NCI-H2196 (cell line): ENCODE measurements around the gene BARX1.
"Not testable (repeated sequence)": the region's sequence is repeated elsewhere in the genome, so short reads cannot be mapped to it uniquely, and the experiment has no call there.

ENCODE experiments used
- DNase-seq: peaks from one replicate; lab custom pipeline; 2025; ENCODE audit not compliant: unreplicated experiment; lab: John Stamatoyannopoulos, UW

BARX1 gene

DNA sequence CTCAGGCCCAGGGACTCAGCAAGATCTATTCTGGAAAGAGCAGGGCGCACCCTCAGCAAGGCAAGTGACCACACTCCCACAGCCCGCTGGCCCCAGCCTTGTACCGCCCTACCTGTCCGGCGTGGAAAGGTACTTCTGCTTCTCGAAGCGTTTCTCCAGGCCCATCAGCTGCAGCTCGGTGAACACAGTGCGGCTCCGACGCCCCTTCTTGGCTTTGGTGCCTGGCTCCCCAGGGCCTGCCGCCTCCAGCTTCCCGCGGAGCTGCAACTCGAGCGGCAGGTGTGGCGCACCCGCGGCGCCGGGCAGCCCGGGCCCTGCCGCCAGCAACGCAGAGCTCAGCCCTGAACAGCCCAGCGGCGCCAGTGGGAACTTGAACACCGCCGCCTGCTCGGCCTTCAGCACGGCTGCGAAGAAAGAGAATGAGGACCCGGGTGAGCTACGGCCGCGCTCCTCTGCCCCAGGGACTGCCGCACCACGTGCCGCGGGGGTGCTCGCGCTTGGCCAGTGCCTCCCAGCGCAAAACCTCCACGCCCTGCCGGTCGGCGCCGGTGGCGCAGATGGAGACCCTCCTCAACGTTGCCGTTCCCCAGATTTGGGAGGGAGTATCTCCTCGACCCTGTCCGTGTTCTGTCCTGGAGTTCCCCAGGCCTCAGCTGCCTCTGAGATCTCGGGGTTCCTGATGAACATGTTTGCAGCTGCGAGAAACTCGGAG, 2.2 kb downstream of the BARX1 start:
- no peak for DNase-seq

GRCh38 chr9:93952119-93952783, 2.9 kb downstream of the BARX1 start:
- no peak for DNase-seq

DNA sequence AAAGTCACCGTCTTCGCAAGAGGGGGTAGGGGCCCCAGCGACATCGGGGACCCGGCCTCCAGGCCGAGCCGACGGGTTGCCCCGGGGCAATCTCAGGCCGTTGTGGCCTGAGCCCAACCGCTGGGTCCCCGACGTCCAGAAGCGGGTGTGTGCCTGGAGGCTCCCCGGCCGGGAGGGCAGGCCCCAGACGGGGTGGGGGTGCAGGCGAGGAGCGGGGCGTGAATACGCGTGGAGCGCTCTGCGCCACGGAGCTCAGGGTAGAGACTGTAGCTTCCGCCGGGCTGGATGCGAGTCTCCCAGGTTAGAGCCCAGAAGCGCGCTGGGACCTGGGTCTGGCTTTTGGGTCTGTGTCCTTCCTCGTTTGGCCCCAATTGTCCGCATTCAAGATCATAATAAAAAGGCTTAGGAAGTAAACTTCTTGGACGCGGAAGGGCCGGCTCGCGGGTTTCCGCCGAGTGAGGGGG, 3.5 kb downstream of the BARX1 start:
- no peak for DNase-seq

- DNase-seq: no peak
Measured at GRCh38 chr9:93950619-93951601, 4.2 kb downstream of the BARX1 start.

- no peak for DNase-seq
Measured at GRCh38 chr9:93949694-93950449, 5.3 kb downstream of the BARX1 start.

- DNase-seq: no peak
Measured at GRCh38 chr9:93949073-93949693, 6.0 kb downstream of the BARX1 start.

- no peak for DNase-seq
Measured at GRCh38 chr9:93948441-93949072, 6.6 kb downstream of the BARX1 start.

DNA sequence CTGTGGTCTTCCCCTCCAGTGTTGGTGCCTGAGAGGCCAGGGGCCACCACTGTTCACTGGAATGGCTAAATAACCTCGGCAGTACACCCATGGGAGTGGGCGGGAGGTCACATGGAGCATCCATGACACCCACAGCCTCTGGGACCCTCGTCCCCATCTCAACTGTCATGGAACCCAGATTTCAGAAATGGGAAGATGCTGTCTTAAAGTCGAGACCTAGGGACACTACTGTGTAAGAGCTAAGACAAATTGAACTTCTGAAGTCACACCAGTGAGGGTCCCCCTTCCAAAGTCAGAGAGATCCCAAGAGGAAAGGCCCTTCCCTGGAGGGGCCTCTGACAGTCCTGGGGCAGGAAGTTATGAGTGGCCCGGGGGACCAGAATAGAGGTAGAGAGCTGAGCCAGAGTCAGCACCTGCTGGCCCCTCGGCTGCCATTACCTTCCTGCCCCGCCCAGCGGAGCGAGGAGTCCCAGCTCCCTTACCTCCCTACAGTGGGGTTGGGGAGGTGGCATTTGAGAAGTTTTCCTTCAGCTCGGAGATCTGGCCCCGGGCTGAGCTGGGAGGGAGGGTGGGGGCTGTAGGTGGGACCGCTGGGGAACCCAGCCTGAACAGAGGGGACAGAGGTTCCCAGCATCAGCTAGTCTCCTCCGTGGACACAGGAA, 7.6 kb downstream of the BARX1 start:
- no peak for DNase-seq

- no peak for DNase-seq
Measured at GRCh38 chr9:93946338-93946712, 8.8 kb downstream of the BARX1 start.

- no peak for DNase-seq
Measured at GRCh38 chr9:93945400-93946337, 9.5 kb downstream of the BARX1 start.

- no peak for DNase-seq
Measured at GRCh38 chr9:93944011-93944410, 11.1 kb downstream of the BARX1 start.

- DNase-seq: no peak
Measured at GRCh38 chr9:93942161-93942560, 13.0 kb downstream of the BARX1 start.

DNA sequence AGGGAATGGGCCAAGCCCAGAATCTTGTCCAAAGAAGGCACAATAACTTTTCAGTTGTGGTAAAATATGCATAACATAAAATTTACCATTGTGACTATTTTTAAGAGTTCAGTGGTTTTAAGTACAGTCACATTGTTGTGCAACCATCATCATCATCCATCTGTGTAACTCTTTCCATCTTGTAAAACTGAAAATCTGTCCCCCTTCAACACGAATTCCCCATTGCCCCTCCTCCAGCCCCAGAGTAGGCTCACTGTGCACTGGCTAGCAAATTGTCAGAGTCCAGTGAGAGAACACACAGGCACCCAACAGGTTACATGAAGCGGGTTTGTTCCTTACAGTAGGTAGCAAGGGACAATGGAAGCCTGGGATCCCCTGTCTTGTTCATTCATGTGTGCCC, 13.7 kb downstream of the BARX1 start:
- no peak for DNase-seq

- no peak for DNase-seq
Measured at GRCh38 chr9:93940951-93941350, 14.2 kb downstream of the BARX1 start.

DNA sequence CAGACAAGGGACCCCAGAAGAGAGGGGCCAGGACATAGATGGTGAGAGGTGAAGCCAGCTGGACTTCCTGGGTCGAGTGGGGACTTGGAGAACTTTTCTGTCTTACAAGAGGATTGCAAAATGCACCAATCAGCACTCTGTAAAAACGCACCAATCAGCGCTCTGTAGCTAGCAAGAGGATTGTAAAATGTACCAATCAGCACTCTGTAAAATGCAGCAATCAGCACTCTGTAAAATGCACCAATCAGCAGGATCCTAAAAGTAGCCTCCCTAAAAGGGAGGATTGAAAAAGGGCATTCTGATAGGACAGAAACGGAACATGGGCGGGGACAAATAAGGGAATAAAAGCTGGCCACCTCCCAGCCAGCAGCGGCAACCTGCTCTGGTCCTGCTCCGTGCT, 15.6 kb downstream of the BARX1 start:
- DNase-seq: not testable (repeated sequence)

DNA sequence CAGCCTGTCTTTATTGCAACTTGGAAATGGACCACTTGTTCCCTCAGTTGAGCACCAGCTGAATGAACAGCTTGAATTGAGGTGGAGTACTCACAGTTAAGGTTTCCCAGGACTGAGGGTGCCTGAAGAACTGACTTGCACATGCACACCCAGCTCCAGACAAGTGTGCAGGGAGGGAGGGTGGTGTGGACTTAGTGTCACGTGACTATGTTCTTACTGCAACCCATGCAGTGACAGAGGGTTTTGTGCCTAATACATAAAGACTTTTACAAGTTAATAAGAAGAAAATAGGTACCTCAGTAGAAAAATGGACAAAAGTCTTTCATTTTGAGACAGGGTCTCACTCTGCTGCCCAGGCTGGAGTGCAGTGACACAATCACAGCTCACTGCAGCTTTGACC, 18.0 kb downstream of the BARX1 start:
- no peak for DNase-seq

- no peak for DNase-seq
Measured at GRCh38 chr9:93931905-93932304, 23.2 kb downstream of the BARX1 start.

- no peak for DNase-seq
Measured at GRCh38 chr9:93930070-93930469, 25.1 kb downstream of the BARX1 start.
